Body of pancreas (tissue), 4 donors: ENCODE results near the gene BGN. TPM values are rescaled to one million over a fixed set of nuclear protein-coding genes. Genes with fewer than 3 reads are reported as not detected.

ENCODE experiments used
- ATAC-seq: fragments of 150-250 bp; one replicate; pipeline ENCODE4 v1.9.1; 2016
- DNase-seq, 4 donors: peaks; one replicate each; pipeline ENCODE4 v3.0.0-alpha.2; 2019
- H3K27ac ChIP-seq, 4 donors: fragments of 200-600 bp; sonication (generic); 1 replicate in 3 of 4; 2 replicates in 1 of 4; pipeline versions ENCODE4 v1.5.1 to v1.6.1; 2016 to 2019; ENCODE audit warnings: mild to moderate bottlenecking in 1 of 4, mixed read lengths in 1 of 4, moderate library complexity in 1 of 4
- H3K27me3 ChIP-seq, 2 donors: fragments of 200-600 bp; sonication (generic); one replicate each; pipeline ENCODE4 v1.6.0; 2016; ENCODE audit warnings: mild to moderate bottlenecking in 1 of 2
- H3K36me3 ChIP-seq, 2 donors: fragments of 200-600 bp; sonication (generic); replicated peaks in 1 of 2; 2 replicates each; pipeline ENCODE4 v1.5.1; 2016; ENCODE audit warnings: low read depth in 2 of 2; ENCODE audit not compliant: insufficient read depth in 1 of 2
- H3K4me1 ChIP-seq: fragments of 200-600 bp; sonication (generic); one replicate; pipeline ENCODE4 v1.6.0; 2016
- H3K4me3 ChIP-seq, 2 donors: fragments of 200-600 bp; sonication (generic); 1 replicate in 1 of 2; 2 replicates in 1 of 2; pipeline ENCODE4 v1.5.1; 2016 to 2019
- H3K9me3 ChIP-seq, 3 donors: fragments of 200-600 bp; sonication (generic); 1 replicate in 2 of 3; 2 replicates in 1 of 3; pipeline ENCODE4 v1.5.1; 2016
- CTCF ChIP-seq, 7 experiments: fragments of 450-650 bp in 4 of 7; fragments of 200-600 bp in 3 of 7; sonication (generic) in 3 of 7; IDR thresholded peaks; one replicate each; pipeline ENCODE4 v1.5.1; 2016 to 2019; ENCODE audit warnings: antibody characterized with exemption in 7 of 7
- POLR2A ChIP-seq, 3 donors: fragments of 450-650 bp; IDR thresholded peaks; one replicate each; pipeline ENCODE4 v1.6.1; 2016; ENCODE audit warnings: antibody characterized with exemption in 3 of 3, mild to moderate bottlenecking in 2 of 3
- WGBS, 2 donors: methylation state at CpG; one replicate each; pipeline ENCODE4 v1.1.5; 2017; 5-methylcytosine and 5-hydroxymethylcytosine counted together
- intact Hi-C: fragments of 100-400 bp; cut with DNase I; formaldehyde crosslinking; loops from one replicate; pipeline ENCODE4 v1.15.1; 2023
- total RNA-seq, 2 donors: library from RNA; depleted of rRNA; stranded (reverse); fragments of >200 nt; gene quantifications; one replicate each; pipeline ENCODE4 v1.1.0, GENCODE V29; 2016

The BGN gene
- total RNA-seq, 2 donors from 2014 or later: 30.7 to 34.0 TPM

GRCh38 chrX:153509592-153509991, 14.8 kb downstream of the BGN start:
- WGBS, 2 donors: 82% methylated on average over 10 of the region's 14 CpGs; no CpG with 5 or more reads in 1 of the 2 donors

GRCh38 chrX:153510383-153510782, 15.6 kb downstream of the BGN start:
- H3K4me1 ChIP-seq: no peaks in the 10 kb centered on the region
- no peak for DNase-seq
- no peaks in the 10 kb centered on the region for H3K36me3 ChIP-seq
- intact Hi-C loops: no loop called here
- TF ChIP-seq CTCF (IDR thresholded peaks at IDR 0.05) (no peak), POLR2A (IDR thresholded peaks at IDR 0.05) (no peak)
- no peak overlapping the region for H3K27ac ChIP-seq
- 66 to 70% methylated on average over 6 to 11 of the region's 11 CpGs for WGBS, 2 donors
- no peaks in the 10 kb centered on the region for H3K9me3 ChIP-seq
- H3K27me3 ChIP-seq: no peaks in the 10 kb centered on the region
- no peak overlapping the region for H3K4me3 ChIP-seq
- no peak for ATAC-seq

More at GRCh38 chrX:153509592-153509991, 14.8 kb downstream of the BGN start:
- Histone ChIP-seq H3K4me3 (no peak overlapping the region), H3K36me3 (no peaks in the 10 kb centered on the region), H3K27me3 (no peaks in the 10 kb centered on the region), H3K9me3 (no peaks in the 10 kb centered on the region), H3K4me1 (no peaks in the 10 kb centered on the region), H3K27ac (no peak overlapping the region)
- no peak for DNase-seq
- no peak for TF ChIP-seq CTCF (IDR thresholded peaks at IDR 0.05)
- no peak for TF ChIP-seq POLR2A (IDR thresholded peaks at IDR 0.05)
- ATAC-seq: no peak
- intact Hi-C loops: loop anchor here (10.0 kb wide), 1 partner anchor 475 kb away; no protein-coding TSS in a partner anchor

- DNase-seq: no peak
- intact Hi-C loops: no loop called here
Measured at GRCh38 chrX:153511784-153512500, 17.2 kb downstream of the BGN start.

GRCh38 chrX:153512501-153512893, 17.7 kb downstream of the BGN start:
- no peaks in the 10 kb centered on the region for H3K9me3 ChIP-seq
- no peak for DNase-seq
- no peak for ATAC-seq
- intact Hi-C loops: no loop called here
- TF ChIP-seq CTCF (IDR thresholded peaks at IDR 0.05) (no peak), POLR2A (IDR thresholded peaks at IDR 0.05) (no peak)
- no peaks in the 10 kb centered on the region for H3K36me3 ChIP-seq
- no peak overlapping the region for H3K4me3 ChIP-seq
- no peaks in the 10 kb centered on the region for H3K27me3 ChIP-seq
- H3K4me1 ChIP-seq: no peaks in the 10 kb centered on the region
- no peak overlapping the region for H3K27ac ChIP-seq
- 53 to 65% methylated on average over 3 of the region's 3 CpGs for WGBS, 2 donors

More at GRCh38 chrX:153511784-153512500, 17.2 kb downstream of the BGN start:
- no peaks in the 10 kb centered on the region for H3K4me1 ChIP-seq
- no peak for ATAC-seq
- no peaks in the 10 kb centered on the region for H3K9me3 ChIP-seq
- H3K27me3 ChIP-seq: no peaks in the 10 kb centered on the region
- no peak overlapping the region for H3K4me3 ChIP-seq
- no peaks in the 10 kb centered on the region for H3K36me3 ChIP-seq
- no peak overlapping the region for H3K27ac ChIP-seq
- 75% methylated on average over 8 of the region's 17 CpGs; no CpG with 5 or more reads in 1 of the 2 donors for WGBS, 2 donors
- no peak for TF ChIP-seq CTCF (IDR thresholded peaks at IDR 0.05)
- no peak for TF ChIP-seq POLR2A (IDR thresholded peaks at IDR 0.05)

GRCh38 chrX:153513265-153513664, 18.5 kb downstream of the BGN start:
- Histone ChIP-seq H3K4me3 (no peak overlapping the region), H3K27ac (no peak overlapping the region), H3K27me3 (no peaks in the 10 kb centered on the region), H3K36me3 (no peaks in the 10 kb centered on the region), H3K4me1 (no peaks in the 10 kb centered on the region), H3K9me3 (no peaks in the 10 kb centered on the region)
- ATAC-seq (no peak), DNase-seq (no peak)
- TF ChIP-seq POLR2A (IDR thresholded peaks at IDR 0.05) (no peak), CTCF (IDR thresholded peaks at IDR 0.05) (no peak)
- WGBS, 2 donors: 56 to 74% methylated on average over 4 of the region's 5 CpGs
- intact Hi-C loops: no loop called here
